HAP-1 (cell line): ENCODE results near the gene SEMA4A.
A peak's percentile ranks its signal among the peaks of the same experiment; 100 is the strongest.
"Not testable (repeated sequence)": the region's sequence is repeated elsewhere in the genome, so short reads cannot be mapped to it uniquely, and the experiment has no call there.

Experiments used
- DNase-seq, 2 experiments: peaks; one replicate each; pipeline ENCODE4 v3.0.0-alpha.2; 2016 to 2020; ENCODE audit warnings: low spot score in 2 of 2
- H3K27me3 ChIP-seq: fragments of 250-450 bp; sonication (Bioruptor Pico); 2 replicates; pipeline ENCODE4 v1.5.1; 2020; ENCODE audit warnings: low read depth, mild to moderate bottlenecking, moderate library complexity
- H3K36me3 ChIP-seq: fragments of 250-450 bp; sonication (Bioruptor Pico); replicated peaks from 2 replicates; pipeline ENCODE4 v1.5.1; 2020; ENCODE audit warnings: mild to moderate bottlenecking
- H3K4me1 ChIP-seq: fragments of 250-450 bp; sonication (Bioruptor Pico); 2 replicates; pipeline ENCODE4 v1.5.1; 2020; ENCODE audit warnings: mild to moderate bottlenecking
- H3K4me3 ChIP-seq: fragments of 250-450 bp; sonication (Bioruptor Pico); 2 replicates; pipeline ENCODE4 v1.5.1; 2020; ENCODE audit warnings: mild to moderate bottlenecking, moderate library complexity
- H3K9me3 ChIP-seq: fragments of 250-450 bp; sonication (Bioruptor Pico); 2 replicates; pipeline ENCODE4 v1.5.1; 2020; ENCODE audit warnings: mild to moderate bottlenecking, moderate library complexity
- in situ Hi-C: fragments of 300-500 bp; cut with MboI; formaldehyde crosslinking; loops from 3 replicates; pipeline ENCODE4 v1.14.3; 2020; ENCODE audit warnings: low sequenced_read_pairs, inconsistent platforms, mixed read lengths

SEMA4A gene

GRCh38 chr1:156194300-156194652 lies 40.9 kb downstream of the SEMA4A start:
- no peak for DNase-seq
- Histone ChIP-seq H3K27me3 (no peaks in the 10 kb centered on the region), H3K4me3 (peak overlapping the region; percentile 86), H3K36me3 (peaks cover 14% of the 10 kb centered on the region), H3K4me1 (peaks cover 10% of the 10 kb centered on the region), H3K9me3 (no peaks in the 10 kb centered on the region)
- in situ Hi-C loops = no loop called here

DNA sequence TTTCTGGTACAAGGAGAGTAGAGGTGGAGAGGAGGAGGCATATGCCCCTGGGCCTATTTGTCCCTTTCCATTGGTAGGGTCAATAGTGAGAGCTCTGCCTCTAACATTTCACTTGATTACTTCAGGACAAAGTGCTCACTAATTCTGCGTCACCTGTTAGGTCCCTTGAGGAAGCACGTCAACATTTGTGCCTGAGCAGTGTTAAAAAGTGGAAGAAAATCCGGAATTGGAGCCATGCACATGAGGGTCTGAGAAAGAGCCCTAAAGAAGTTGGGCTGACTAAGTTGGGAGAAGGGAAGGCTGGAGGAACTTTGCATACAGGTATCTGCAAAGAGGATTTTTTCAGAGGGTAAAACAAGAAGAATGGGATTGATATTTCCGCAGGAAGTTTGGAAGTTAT lies 42.5 kb downstream of the SEMA4A start:
- H3K36me3 ChIP-seq = peaks cover 25% of the 10 kb centered on the region
- H3K9me3 ChIP-seq = no peaks in the 10 kb centered on the region
- no peak overlapping the region for H3K4me3 ChIP-seq
- in situ Hi-C loops = no loop called here
- peaks cover 10% of the 10 kb centered on the region for H3K4me1 ChIP-seq
- no peak for DNase-seq
- H3K27me3 ChIP-seq = no peaks in the 10 kb centered on the region

DNA sequence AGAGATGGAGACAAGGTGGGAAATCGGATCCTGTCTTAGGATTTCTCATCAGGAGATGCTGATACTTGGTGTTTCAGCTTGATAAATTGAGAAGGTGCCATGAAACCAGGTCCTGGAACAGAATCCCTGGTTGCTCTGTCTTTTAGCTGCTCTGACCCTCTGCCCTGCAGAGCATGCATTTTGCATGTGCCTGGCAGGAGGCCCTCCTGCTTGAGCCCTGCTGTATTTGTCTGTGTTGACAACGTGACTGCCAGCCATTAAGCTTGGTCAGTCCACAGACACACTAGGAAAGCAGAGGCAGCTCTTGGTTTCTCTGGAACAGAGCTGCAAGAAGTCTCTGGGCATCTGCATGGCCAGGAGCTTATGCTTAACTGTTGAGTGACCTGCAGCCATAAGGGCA lies 43.1 kb downstream of the SEMA4A start:
- peaks cover 25% of the 10 kb centered on the region for H3K36me3 ChIP-seq
- H3K4me1 ChIP-seq = peaks cover 10% of the 10 kb centered on the region
- no peak for DNase-seq
- H3K9me3 ChIP-seq = no peaks in the 10 kb centered on the region
- H3K4me3 ChIP-seq = no peak overlapping the region
- no peaks in the 10 kb centered on the region for H3K27me3 ChIP-seq
- in situ Hi-C loops = no loop called here

GRCh38 chr1:156198831-156199349 lies 45.5 kb downstream of the SEMA4A start:
- no peak overlapping the region for H3K4me3 ChIP-seq
- in situ Hi-C loops = no loop called here
- H3K4me1 ChIP-seq = peaks cover 2% of the 10 kb centered on the region; the same call in 1 of the 2 replicates
- peaks cover 37% of the 10 kb centered on the region for H3K36me3 ChIP-seq
- DNase-seq = no peak
- no peaks in the 10 kb centered on the region for H3K27me3 ChIP-seq
- H3K9me3 ChIP-seq = no peaks in the 10 kb centered on the region

- H3K4me3 ChIP-seq = no peak overlapping the region
- H3K27me3 ChIP-seq = no peaks in the 10 kb centered on the region
- in situ Hi-C loops = no loop called here
- no peaks in the 10 kb centered on the region for H3K9me3 ChIP-seq
- H3K4me1 ChIP-seq = peaks cover 2% of the 10 kb centered on the region; the same call in 1 of the 2 replicates
- no peak for DNase-seq
- H3K36me3 ChIP-seq = peaks cover 41% of the 10 kb centered on the region
These were observed 46.7 kb downstream of the SEMA4A start for GRCh38 chr1:156200044-156200443.

DNA sequence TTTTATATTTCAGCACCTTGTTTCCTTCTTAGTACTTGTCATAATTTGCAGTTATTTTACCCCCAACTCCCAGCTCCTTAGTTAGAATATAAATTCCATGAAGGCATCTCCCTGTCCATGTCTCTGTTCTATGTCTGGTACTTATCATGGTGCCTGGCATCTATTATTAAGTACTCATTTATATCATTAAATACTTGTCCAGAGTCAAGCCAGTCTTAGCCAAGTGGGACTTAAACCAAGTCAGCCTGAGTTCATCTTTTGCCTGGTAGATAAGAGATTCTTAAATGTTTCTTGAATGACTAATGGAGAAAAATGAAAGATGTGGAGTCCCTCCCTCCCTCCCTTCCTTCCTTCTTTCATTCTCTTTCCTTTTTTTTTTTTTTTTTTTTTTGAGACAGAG lies 49.9 kb downstream of the SEMA4A start:
- in situ Hi-C loops = no loop called here
- Histone ChIP-seq H3K9me3 (no peaks in the 10 kb centered on the region), H3K4me1 (no peaks in the 10 kb centered on the region; the same call in 1 of the 2 replicates), H3K27me3 (no peaks in the 10 kb centered on the region), H3K36me3 (peaks cover 52% of the 10 kb centered on the region), H3K4me3 (no peak overlapping the region)
- no peak for DNase-seq

DNA sequence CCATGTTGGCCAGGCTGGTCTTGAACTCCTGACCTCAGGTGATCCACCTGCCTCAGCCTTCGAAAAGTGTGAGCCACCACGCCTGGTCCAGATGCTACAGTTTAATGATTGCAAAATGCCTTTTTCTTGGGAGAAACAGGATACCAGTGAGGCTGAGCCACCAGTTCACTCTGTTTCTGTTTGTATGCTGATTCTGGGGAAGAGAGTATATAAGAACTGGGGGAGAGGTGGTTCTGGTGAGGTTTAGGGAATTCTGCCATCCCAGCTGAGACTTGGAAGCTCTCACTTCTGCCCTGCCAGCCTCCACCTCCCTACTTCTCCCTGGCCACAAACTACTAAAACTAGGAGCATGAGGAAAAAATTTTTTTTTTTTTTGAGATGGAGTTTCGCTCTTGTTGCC lies 51.3 kb downstream of the SEMA4A start:
- Histone ChIP-seq H3K9me3 (no peaks in the 10 kb centered on the region), H3K4me1 (peaks cover 5% of the 10 kb centered on the region), H3K4me3 (no peak overlapping the region), H3K36me3 (peaks cover 55% of the 10 kb centered on the region), H3K27me3 (no peaks in the 10 kb centered on the region)
- in situ Hi-C loops = no loop called here
- DNase-seq = no peak

GRCh38 chr1:156211243-156211642 lies 57.9 kb downstream of the SEMA4A start:
- Histone ChIP-seq H3K9me3 (no peaks in the 10 kb centered on the region), H3K4me1 (peaks cover 17% of the 10 kb centered on the region), H3K27me3 (no peaks in the 10 kb centered on the region), H3K4me3 (no peak overlapping the region), H3K36me3 (peaks cover 55% of the 10 kb centered on the region)
- in situ Hi-C loops = no loop called here
- no peak for DNase-seq

DNA sequence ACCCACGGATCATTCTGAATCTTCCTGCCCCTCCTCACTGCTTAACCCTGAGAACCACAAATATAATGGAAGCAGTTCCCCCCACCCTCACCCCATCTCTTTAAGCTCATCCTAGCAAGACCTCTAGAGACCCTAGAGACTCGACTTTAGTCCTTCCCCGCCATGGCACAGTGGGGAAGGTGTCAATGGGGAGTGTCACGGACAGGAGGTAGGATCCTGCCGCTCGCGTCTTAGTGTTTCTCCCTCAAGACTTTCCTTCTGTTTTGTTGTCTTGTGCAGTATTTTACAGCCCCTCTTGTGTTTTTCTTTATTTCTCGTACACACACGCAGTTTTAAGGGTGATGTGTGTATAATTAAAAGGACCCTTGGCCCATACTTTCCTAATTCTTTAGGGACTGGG lies 58.7 kb downstream of the SEMA4A start:
- H3K4me1 ChIP-seq = peaks cover 17% of the 10 kb centered on the region
- H3K9me3 ChIP-seq = no peaks in the 10 kb centered on the region
- no peak for DNase-seq
- peak overlapping the region; percentile 62 for H3K4me3 ChIP-seq
- in situ Hi-C loops = no loop called here
- H3K36me3 ChIP-seq = peaks cover 47% of the 10 kb centered on the region
- H3K27me3 ChIP-seq = no peaks in the 10 kb centered on the region

DNA sequence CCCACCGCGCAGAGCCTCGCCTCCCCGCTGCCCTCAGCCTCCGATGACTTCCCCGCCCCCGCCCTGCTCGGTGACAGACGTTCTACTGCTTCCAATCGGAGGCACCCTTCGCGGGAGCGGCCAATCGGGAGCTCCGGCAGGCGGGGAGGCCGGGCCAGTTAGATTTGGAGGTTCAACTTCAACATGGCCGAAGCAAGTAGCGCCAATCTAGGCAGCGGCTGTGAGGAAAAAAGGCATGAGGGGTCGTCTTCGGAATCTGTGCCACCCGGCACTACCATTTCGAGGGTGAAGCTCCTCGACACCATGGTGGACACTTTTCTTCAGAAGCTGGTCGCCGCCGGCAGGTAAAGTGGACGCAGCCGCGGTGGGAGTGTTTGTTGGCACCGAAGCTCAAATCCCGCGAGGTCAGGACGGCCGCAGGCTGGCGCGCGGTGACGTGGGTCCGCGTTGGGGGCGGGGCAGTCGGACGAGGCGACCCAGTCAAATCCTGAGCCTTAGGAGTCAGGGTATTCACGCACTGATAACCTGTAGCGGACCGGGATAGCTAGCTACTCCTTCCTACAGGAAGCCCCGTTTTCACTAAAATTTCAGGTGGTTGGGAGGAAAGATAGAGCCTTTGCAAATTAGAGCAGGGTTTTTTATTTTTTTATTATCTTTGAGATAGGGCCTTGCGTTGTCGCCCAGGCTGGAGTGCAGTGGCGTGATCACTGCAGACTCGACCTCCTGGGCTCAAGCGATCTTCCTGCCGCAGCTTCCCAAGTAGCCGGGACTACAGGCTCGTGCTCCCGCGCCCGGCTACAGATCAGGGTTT lies 59.7 kb downstream of the SEMA4A start, which contains the start of gene PMF1:
TSS of gene PMF1 (plus strand) at position 175 of the 811 bp plus-strand sequence. CDS start at position 184, 9 bp downstream.
- in situ Hi-C loops = no loop called here
- no peaks in the 10 kb centered on the region for H3K9me3 ChIP-seq
- DNase-seq = peak; percentile 94 to 98
- peak within 1 kb of the TSS; percentile 62 for H3K4me3 ChIP-seq
- peaks cover 17% of the 10 kb centered on the region for H3K4me1 ChIP-seq
- H3K27me3 ChIP-seq = no peaks in the 10 kb centered on the region
- H3K36me3 ChIP-seq = peaks cover 39% of the 10 kb centered on the region

GRCh38 chr1:156213644-156213966 lies 60.2 kb downstream of the SEMA4A start:
- Histone ChIP-seq H3K27me3 (no peaks in the 10 kb centered on the region), H3K4me3 (peak overlapping the region; percentile 62), H3K4me1 (peaks cover 15% of the 10 kb centered on the region), H3K9me3 (no peaks in the 10 kb centered on the region), H3K36me3 (peaks cover 38% of the 10 kb centered on the region)
- no peak for DNase-seq
- in situ Hi-C loops = no loop called here

DNA sequence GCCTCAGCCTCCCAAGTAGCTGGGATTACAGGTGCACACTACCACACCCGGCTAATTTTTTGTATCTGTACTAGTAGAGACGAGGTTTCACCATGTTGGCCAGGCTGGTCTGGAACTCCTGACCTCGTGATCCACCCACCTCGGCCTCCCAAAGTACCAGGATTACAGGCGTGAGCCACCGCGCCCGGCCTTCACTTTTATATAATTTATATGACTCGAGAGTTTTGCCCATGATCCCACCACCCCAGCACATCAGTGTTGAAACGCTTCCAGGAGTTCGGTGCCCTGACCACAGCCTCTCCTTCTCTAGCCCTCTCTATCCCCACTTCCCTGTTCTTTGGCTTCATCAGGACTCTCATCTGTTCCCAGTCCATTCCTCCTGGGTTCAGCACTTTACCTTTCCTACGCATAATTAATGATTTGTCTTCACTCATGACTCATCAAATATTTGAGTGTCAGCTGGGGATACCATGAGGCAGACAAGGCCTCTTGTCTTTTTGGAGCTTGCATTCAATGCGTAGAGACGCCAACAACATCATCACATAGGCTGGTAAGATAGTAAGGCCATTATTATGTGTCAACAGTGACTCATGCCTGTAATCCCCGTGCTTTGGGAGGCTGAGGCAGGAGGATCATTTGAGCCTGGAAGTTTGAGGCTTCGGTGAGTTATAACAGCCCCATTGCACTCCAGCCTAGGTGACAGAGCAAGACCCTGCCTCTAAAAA lies 60.8 kb downstream of the SEMA4A start:
- no peaks in the 10 kb centered on the region for H3K27me3 ChIP-seq
- H3K36me3 ChIP-seq = peaks cover 35% of the 10 kb centered on the region
- peaks cover 12% of the 10 kb centered on the region for H3K4me1 ChIP-seq
- peak overlapping the region; percentile 62 for H3K4me3 ChIP-seq
- in situ Hi-C loops = no loop called here
- DNase-seq = no peak
- H3K9me3 ChIP-seq = no peaks in the 10 kb centered on the region

- Histone ChIP-seq H3K36me3 (peaks cover 30% of the 10 kb centered on the region), H3K4me1 (peaks cover 12% of the 10 kb centered on the region)
- DNase-seq, H3K4me3 ChIP-seq, H3K27me3 ChIP-seq, in situ Hi-C loops, H3K9me3 ChIP-seq: not testable (repeated sequence)
These were observed 63.1 kb downstream of the SEMA4A start for GRCh38 chr1:156216361-156217086.
